K562 (cell line): Measurements from ENCODE around the gene CFAP251.

ENCODE experiments used
- CREB1 ChIP-seq, 2 experiments: sonication (generic) in 1 of 2; formaldehyde crosslinking in 1 of 2; IDR thresholded peaks; 2 replicates each; pipeline versions ENCODE4 v1.6.1 to v1.8.0; 2012 to 2022; ENCODE audit warnings: inconsistent platforms in 1 of 2, mild to moderate bottlenecking in 1 of 2, missing genetic modification reagents in 1 of 2, moderate library complexity in 1 of 2
- CREB5 ChIP-seq: fragments of 250-450 bp; sonication (Bioruptor Pico); IDR thresholded peaks from 2 replicates; pipeline ENCODE4 v1.5.0; 2020; ENCODE audit warnings: mild to moderate bottlenecking
- CTCF ChIP-seq, 3 experiments: IDR thresholded peaks in 2 of 3; conservative IDR thresholded peaks in 1 of 3; 2 replicates each; pipeline ENCODE4 v1.5.1; 2011 to 2012; ENCODE audit warnings: low read length in 3 of 3, mild to moderate bottlenecking in 3 of 3, control low read depth in 2 of 3, improper control_type of control experiment in 1 of 3, inconsistent platforms in 1 of 3, low read depth in 1 of 3, mixed read lengths in 1 of 3, moderate library complexity in 1 of 3; ENCODE audit not compliant: insufficient read depth in 2 of 3
- E2F4 ChIP-seq: sonication (generic); formaldehyde crosslinking; IDR thresholded peaks from 2 replicates; pipeline ENCODE4 v1.8.0; 2022; ENCODE audit warnings: mild to moderate bottlenecking, low read depth, missing genetic modification reagents
- MTA1 ChIP-seq: fragments of 450-650 bp; IDR thresholded peaks from 2 replicates; pipeline ENCODE4 v1.6.1; 2017; ENCODE audit warnings: borderline replicate concordance
- PURB ChIP-seq: sonication (generic); formaldehyde crosslinking; IDR thresholded peaks from 2 replicates; pipeline ENCODE4 v1.9.0; 2021; ENCODE audit warnings: low read depth, mild to moderate bottlenecking, missing genetic modification reagents
- RBFOX2 ChIP-seq: fragments of 200-400 bp; formaldehyde crosslinking; IDR thresholded peaks from 2 replicates; pipeline ENCODE4 v1.6.1; 2017; ENCODE audit warnings: low read depth, mild to moderate bottlenecking, low read length, moderate library complexity
- RBM15 ChIP-seq: fragments of 200-400 bp; formaldehyde crosslinking; IDR thresholded peaks from 2 replicates; pipeline ENCODE4 v1.6.1; 2018; ENCODE audit warnings: mild to moderate bottlenecking, low read length, moderate library complexity; ENCODE audit not compliant: insufficient read depth
- U2AF2 ChIP-seq: fragments of 200-400 bp; formaldehyde crosslinking; optimal IDR thresholded peaks from 2 replicates; pipeline ENCODE3; 2017; ENCODE audit warnings: low read depth, mild to moderate bottlenecking, low read length
- TF ChIP-seq, protein P1 (sequence below), 2 experiments: IDR thresholded peaks; 2 replicates each; pipeline ENCODE4 v1.6.1; 2012; ENCODE audit warnings: improper control_type of control experiment in 2 of 2, low read depth in 2 of 2, low read length in 2 of 2, borderline replicate concordance in 1 of 2

DNA sequence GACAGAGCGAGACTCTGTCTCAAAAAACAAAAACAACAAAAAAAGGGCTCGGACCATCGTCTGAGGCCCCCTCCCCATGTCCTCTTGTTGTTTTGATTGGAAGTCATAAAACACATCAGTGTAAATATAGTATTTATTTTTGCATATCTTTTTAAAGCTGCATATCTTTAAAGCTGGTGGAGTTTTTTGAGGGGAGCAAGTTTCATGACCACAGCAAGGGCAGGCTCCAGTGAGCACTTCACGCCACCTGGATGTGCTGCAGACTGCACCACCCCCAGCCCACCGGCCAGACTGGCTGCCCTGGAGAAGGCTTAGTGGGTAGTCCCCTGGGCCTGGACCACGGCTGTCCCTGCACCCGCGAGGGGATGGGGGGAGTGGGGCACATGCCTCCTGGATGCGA lies 91.3 kb downstream of the CFAP251 start:
- no peak for TF ChIP-seq CTCF (IDR thresholded peaks at IDR 0.05 in 2 of 3, conservative IDR thresholded peaks at IDR 0.05 in 1 of 3; ENCODE audit: insufficient read depth in 2 of 3, low read depth in 1 of 3, low read length in 3 of 3)
- TF ChIP-seq U2AF2: no peak
- TF ChIP-seq RBM15: no peak
- TF ChIP-seq, protein P1, sequence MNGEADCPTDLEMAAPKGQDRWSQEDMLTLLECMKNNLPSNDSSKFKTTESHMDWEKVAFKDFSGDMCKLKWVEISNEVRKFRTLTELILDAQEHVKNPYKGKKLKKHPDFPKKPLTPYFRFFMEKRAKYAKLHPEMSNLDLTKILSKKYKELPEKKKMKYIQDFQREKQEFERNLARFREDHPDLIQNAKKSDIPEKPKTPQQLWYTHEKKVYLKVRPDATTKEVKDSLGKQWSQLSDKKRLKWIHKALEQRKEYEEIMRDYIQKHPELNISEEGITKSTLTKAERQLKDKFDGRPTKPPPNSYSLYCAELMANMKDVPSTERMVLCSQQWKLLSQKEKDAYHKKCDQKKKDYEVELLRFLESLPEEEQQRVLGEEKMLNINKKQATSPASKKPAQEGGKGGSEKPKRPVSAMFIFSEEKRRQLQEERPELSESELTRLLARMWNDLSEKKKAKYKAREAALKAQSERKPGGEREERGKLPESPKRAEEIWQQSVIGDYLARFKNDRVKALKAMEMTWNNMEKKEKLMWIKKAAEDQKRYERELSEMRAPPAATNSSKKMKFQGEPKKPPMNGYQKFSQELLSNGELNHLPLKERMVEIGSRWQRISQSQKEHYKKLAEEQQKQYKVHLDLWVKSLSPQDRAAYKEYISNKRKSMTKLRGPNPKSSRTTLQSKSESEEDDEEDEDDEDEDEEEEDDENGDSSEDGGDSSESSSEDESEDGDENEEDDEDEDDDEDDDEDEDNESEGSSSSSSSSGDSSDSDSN (IDR thresholded peaks at IDR 0.05; ENCODE audit: borderline replicate concordance in 1 of 2, low read depth in 2 of 2, low read length in 2 of 2): no peak
- no peak for TF ChIP-seq CREB5 (CRISPR knock-in tag)
- no peak for TF ChIP-seq PURB (CRISPR knock-in tag)
- no peak for TF ChIP-seq E2F4 (CRISPR knock-in tag)
- no peak for TF ChIP-seq MTA1
- no peak for TF ChIP-seq CREB1 (IDR thresholded peaks at IDR 0.05)
- TF ChIP-seq CREB1 (CRISPR knock-in tag; IDR thresholded peaks at IDR 0.05): no peak
- TF ChIP-seq RBFOX2: no peak
